ENCODE results near the gene POLR3B. TPM values are rescaled to one million over a fixed set of nuclear protein-coding genes. Genes with fewer than 3 reads are reported as not detected.

POLR3B gene
- total and polyA plus RNA-seq, 2 experiments from 2014 or later: 4.0 to 14.6 TPM

- Histone ChIP-seq H3K36me3 (ENCODE audit: insufficient read depth) (no peaks in the 10 kb centered on the region), H3K4me1 (ENCODE audit: insufficient read depth) (no peaks in the 10 kb centered on the region), H3K4me3 (no peak overlapping the region), H3K27me3 (ENCODE audit: insufficient read depth) (no peaks in the 10 kb centered on the region), H3K9me2 (ENCODE audit: insufficient read depth) (0 out of 2 replicates have a peak, but pooled peaks cover 4% of the 10 kb centered on the region), H3K4me2 (no peak overlapping the region), H3F3A (replicated peaks; ENCODE audit: low read depth) (no peaks in the 10 kb centered on the region), H3K79me2 (replicated peaks; ENCODE audit: insufficient read depth) (no peaks in the 10 kb centered on the region), H4K20me1 (replicated peaks; ENCODE audit: insufficient read depth) (no peaks in the 10 kb centered on the region), H3K27ac (ENCODE audit: low read depth) (no peak overlapping the region), H2AFZ (no peak overlapping the region)
- Mint-ChIP-seq H3K27ac (no peak overlapping the region), H3K4me1 (no peaks in the 10 kb centered on the region), H3K9me3 (no peaks in the 10 kb centered on the region), H3K27me3 (ENCODE audit: insufficient read depth, low read depth, poor library complexity) (no peaks in the 10 kb centered on the region), H3K36me3 (ENCODE audit: low read depth) (no peaks in the 10 kb centered on the region), H3K4me3 (no peak overlapping the region)
- TF ChIP-seq, protein P1, sequence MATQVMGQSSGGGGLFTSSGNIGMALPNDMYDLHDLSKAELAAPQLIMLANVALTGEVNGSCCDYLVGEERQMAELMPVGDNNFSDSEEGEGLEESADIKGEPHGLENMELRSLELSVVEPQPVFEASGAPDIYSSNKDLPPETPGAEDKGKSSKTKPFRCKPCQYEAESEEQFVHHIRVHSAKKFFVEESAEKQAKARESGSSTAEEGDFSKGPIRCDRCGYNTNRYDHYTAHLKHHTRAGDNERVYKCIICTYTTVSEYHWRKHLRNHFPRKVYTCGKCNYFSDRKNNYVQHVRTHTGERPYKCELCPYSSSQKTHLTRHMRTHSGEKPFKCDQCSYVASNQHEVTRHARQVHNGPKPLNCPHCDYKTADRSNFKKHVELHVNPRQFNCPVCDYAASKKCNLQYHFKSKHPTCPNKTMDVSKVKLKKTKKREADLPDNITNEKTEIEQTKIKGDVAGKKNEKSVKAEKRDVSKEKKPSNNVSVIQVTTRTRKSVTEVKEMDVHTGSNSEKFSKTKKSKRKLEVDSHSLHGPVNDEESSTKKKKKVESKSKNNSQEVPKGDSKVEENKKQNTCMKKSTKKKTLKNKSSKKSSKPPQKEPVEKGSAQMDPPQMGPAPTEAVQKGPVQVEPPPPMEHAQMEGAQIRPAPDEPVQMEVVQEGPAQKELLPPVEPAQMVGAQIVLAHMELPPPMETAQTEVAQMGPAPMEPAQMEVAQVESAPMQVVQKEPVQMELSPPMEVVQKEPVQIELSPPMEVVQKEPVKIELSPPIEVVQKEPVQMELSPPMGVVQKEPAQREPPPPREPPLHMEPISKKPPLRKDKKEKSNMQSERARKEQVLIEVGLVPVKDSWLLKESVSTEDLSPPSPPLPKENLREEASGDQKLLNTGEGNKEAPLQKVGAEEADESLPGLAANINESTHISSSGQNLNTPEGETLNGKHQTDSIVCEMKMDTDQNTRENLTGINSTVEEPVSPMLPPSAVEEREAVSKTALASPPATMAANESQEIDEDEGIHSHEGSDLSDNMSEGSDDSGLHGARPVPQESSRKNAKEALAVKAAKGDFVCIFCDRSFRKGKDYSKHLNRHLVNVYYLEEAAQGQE (IDR thresholded peaks at IDR 0.05; ENCODE audit: unreplicated experiment): no peak
- TF ChIP-seq CTCF (conservative IDR thresholded peaks at IDR 0.05; ENCODE audit: low read depth in 2 of 2): no peak
- TF ChIP-seq CREB1 (CRISPR knock-in tag; IDR thresholded peaks at IDR 0.05; ENCODE audit: low read depth): no peak
- TF ChIP-seq NANOG (IDR thresholded peaks at IDR 0.05; ENCODE audit: borderline replicate concordance): no peak
- no peak for TF ChIP-seq ZNF462 (CRISPR knock-in tag; IDR thresholded peaks at IDR 0.05)
- TF ChIP-seq, protein P2, sequence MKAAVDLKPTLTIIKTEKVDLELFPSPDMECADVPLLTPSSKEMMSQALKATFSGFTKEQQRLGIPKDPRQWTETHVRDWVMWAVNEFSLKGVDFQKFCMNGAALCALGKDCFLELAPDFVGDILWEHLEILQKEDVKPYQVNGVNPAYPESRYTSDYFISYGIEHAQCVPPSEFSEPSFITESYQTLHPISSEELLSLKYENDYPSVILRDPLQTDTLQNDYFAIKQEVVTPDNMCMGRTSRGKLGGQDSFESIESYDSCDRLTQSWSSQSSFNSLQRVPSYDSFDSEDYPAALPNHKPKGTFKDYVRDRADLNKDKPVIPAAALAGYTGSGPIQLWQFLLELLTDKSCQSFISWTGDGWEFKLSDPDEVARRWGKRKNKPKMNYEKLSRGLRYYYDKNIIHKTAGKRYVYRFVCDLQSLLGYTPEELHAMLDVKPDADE (IDR thresholded peaks at IDR 0.05): no peak
- no peak for DNase-seq (ENCODE audit: low spot score)
- no peak for ATAC-seq
These were observed 14.4 kb upstream of the POLR3B start for GRCh38 chr12:106343214-106343528.

All from GM23338 (cell line).